ENCODE data around the gene DRGX. TPM values are rescaled to one million over a fixed set of nuclear protein-coding genes. Genes with fewer than 3 reads are reported as not detected.

The DRGX gene
- total RNA-seq, 1 donor from 2014 or later, result not detected

DNA sequence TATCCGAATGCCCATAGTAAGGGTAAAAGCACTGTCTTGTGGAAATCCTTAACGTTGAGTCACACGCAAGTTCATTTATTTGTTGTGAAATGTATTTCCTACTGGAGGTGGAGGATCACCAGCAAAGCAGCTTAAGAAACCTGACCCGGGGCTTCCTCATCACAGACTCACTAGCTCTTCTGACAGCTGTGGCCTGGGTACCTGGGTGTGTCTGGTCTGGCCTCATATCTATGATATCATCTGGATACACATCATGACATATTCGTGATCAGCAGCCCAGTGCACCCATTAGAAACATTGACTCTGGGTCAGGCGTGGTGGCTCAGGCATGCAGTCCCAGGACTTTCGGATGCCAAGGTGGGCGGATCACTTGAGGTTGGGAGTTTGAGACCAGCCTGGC lies 8.8 kb downstream of the DRGX start:
- peaks cover 45% of the 10 kb centered on the region for H3K27me3 Mint-ChIP-seq (ENCODE audit: unreplicated experiment)

DNA sequence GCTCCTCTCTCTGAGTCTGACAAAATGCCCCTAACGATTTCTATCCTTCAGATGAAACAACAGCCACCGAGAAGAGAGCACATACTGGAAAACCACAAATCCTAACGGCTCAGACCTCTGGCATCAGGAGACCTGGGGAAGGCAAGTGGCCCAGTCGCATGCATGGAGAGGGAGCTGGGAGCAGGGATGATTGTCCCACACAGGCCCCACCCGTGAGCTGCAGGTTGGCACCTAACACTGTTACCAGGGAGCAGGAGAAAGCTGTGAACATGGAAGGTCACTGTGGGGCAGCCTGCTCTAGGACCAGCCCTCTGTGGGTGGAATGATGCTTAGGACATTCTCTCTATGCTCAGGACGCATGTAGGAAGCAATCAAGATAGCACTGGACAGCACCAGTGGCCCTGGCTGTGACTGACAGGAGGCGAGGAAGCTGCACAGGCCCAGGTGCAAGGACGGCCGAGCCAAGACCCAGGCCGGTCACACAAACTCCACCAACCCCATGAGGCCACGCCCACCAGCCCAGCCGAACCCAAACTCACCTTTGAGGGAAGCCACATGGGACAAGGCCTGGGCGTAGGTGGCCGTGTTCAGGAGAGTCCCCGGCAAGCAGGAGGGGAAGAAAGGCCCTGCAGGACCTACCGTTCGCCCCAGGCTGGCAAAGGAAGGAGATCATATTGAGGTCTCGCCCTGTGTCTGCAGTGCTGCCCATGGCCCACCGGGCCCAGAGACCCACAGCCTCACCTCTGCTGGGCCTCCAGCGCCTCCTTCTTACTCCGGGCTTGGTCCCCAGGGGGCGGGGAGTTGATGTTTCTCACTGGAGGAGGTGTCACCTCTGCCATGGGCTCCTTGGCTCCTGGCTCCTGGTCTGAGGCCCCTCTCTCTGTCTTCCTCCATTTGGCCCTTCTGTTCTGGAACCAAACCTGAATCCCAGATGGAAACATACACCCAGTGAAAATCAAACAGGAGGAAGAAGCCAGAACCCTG lies 9.7 kb downstream of the DRGX start:
- Mint-ChIP-seq H3K36me3 (ENCODE audit: unreplicated experiment) (no peaks in the 10 kb centered on the region), H3K4me1 (ENCODE audit: unreplicated experiment) (no peaks in the 10 kb centered on the region), H3K27ac (ENCODE audit: unreplicated experiment) (no peak overlapping the region), H3K27me3 (ENCODE audit: unreplicated experiment) (peaks cover 39% of the 10 kb centered on the region), H3K4me3 (ENCODE audit: unreplicated experiment) (no peak overlapping the region), H3K9me3 (ENCODE audit: unreplicated experiment) (no peaks in the 10 kb centered on the region)
- DNase-seq (ENCODE audit: extremely low spot score, unreplicated experiment), result no peak
- TF ChIP-seq, protein P1, sequence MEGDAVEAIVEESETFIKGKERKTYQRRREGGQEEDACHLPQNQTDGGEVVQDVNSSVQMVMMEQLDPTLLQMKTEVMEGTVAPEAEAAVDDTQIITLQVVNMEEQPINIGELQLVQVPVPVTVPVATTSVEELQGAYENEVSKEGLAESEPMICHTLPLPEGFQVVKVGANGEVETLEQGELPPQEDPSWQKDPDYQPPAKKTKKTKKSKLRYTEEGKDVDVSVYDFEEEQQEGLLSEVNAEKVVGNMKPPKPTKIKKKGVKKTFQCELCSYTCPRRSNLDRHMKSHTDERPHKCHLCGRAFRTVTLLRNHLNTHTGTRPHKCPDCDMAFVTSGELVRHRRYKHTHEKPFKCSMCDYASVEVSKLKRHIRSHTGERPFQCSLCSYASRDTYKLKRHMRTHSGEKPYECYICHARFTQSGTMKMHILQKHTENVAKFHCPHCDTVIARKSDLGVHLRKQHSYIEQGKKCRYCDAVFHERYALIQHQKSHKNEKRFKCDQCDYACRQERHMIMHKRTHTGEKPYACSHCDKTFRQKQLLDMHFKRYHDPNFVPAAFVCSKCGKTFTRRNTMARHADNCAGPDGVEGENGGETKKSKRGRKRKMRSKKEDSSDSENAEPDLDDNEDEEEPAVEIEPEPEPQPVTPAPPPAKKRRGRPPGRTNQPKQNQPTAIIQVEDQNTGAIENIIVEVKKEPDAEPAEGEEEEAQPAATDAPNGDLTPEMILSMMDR (IDR thresholded peaks at IDR 0.05), result no peak

More for the DNA sequence above, 8.8 kb downstream of the DRGX start:
- H3K27ac Mint-ChIP-seq (ENCODE audit: unreplicated experiment), result no peak overlapping the region
- no peaks in the 10 kb centered on the region for H3K9me3 Mint-ChIP-seq (ENCODE audit: unreplicated experiment)
- TF ChIP-seq, protein P1 (IDR thresholded peaks at IDR 0.05), result no peak
- DNase-seq (ENCODE audit: extremely low spot score, unreplicated experiment), result no peak
- no peaks in the 10 kb centered on the region for H3K4me1 Mint-ChIP-seq (ENCODE audit: unreplicated experiment)
- H3K36me3 Mint-ChIP-seq (ENCODE audit: unreplicated experiment), result no peaks in the 10 kb centered on the region
- H3K4me3 Mint-ChIP-seq (ENCODE audit: unreplicated experiment), result no peak overlapping the region

DNA sequence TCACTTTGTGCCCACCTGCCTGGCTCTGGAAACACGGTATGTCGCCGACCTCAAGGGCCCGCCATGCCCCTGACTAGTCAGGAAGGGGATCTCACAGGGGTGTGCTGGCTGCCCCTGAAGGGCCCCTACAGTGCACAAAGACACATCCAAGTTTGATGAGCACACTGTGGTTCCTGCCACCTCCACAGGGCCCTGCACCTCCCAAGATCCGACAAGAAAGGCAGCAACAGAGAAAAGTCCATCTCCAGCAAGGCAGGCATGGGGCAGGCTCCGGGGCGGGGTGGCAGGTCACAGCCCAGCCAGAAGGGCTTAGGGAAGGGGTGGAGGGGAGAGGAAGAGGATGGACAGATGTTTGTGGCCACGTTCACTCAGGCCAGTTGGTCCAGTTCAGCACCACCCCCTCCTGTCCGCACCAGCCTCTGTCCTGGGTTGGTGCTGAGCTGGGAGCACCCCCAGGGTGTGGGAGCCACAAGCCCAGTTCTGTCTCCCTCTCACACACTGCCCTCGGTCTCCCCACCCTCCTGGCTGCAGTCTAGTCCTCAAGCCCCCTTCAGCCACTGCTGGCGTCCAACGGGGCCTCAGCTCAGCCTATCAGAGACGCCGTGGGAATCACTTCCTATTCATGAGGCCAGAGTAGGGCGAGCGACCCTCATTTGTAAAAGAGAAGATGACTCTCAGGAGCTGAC lies 11.5 kb downstream of the DRGX start:
- no peak for DNase-seq (ENCODE audit: extremely low spot score, unreplicated experiment)
- Mint-ChIP-seq H3K27ac (ENCODE audit: unreplicated experiment) (no peak overlapping the region), H3K4me3 (ENCODE audit: unreplicated experiment) (no peak overlapping the region), H3K36me3 (ENCODE audit: unreplicated experiment) (no peaks in the 10 kb centered on the region), H3K9me3 (ENCODE audit: unreplicated experiment) (no peaks in the 10 kb centered on the region), H3K27me3 (ENCODE audit: unreplicated experiment) (peaks cover 27% of the 10 kb centered on the region), H3K4me1 (ENCODE audit: unreplicated experiment) (no peaks in the 10 kb centered on the region)
- TF ChIP-seq, protein P1 (IDR thresholded peaks at IDR 0.05), result no peak

DNA sequence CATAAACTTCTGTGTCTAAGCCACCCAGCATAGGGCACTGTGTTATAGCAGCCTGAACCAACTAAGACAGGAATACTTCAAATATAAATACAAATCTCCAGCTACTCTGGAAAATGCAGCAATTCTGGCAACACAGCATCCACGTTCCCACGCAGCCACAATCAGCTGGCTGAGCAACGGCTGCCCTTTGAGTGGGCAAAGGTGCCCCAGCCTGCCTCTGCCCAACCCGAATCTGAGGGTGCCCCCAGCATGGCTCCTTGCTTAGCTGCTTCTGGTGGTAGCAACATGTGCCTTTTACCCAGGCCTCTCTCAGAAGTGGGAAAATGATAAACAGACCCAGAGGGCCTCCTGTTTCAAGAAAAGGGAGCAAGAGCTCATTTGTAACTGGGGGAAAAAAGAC lies 12.0 kb downstream of the DRGX start:
- H3K9me3 Mint-ChIP-seq (ENCODE audit: unreplicated experiment), result no peaks in the 10 kb centered on the region
- no peaks in the 10 kb centered on the region for H3K36me3 Mint-ChIP-seq (ENCODE audit: unreplicated experiment)
- no peak overlapping the region for H3K27ac Mint-ChIP-seq (ENCODE audit: unreplicated experiment)
- TF ChIP-seq, protein P1 (IDR thresholded peaks at IDR 0.05), result no peak
- peaks cover 21% of the 10 kb centered on the region for H3K27me3 Mint-ChIP-seq (ENCODE audit: unreplicated experiment)
- H3K4me3 Mint-ChIP-seq (ENCODE audit: unreplicated experiment), result no peak overlapping the region
- no peak for DNase-seq (ENCODE audit: extremely low spot score, unreplicated experiment)
- no peaks in the 10 kb centered on the region for H3K4me1 Mint-ChIP-seq (ENCODE audit: unreplicated experiment)

DNA sequence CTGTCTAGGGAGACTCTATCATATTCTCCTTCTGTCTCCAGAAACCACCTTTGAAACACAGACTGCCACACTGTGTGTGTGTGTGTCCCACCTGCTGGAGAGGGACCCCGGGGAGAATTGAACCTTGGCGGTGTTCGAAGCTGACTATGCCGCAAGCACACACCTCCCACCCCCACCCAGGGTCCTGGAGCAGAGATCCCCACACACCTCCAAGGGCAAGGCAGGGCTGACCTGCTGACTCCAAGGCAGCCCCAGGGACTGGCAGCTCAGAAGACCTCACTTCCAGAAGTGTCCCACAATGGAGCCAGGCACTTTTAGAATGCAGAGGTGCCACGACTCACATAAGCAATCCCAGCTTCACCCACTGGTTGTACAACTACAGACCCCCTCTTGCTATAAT lies 13.1 kb downstream of the DRGX start:
- DNase-seq (ENCODE audit: extremely low spot score, unreplicated experiment), result peak; percentile 66
- Mint-ChIP-seq H3K36me3 (ENCODE audit: unreplicated experiment) (no peaks in the 10 kb centered on the region), H3K4me3 (ENCODE audit: unreplicated experiment) (no peak overlapping the region), H3K9me3 (ENCODE audit: unreplicated experiment) (no peaks in the 10 kb centered on the region), H3K27ac (ENCODE audit: unreplicated experiment) (no peak overlapping the region), H3K27me3 (ENCODE audit: unreplicated experiment) (peaks cover 11% of the 10 kb centered on the region), H3K4me1 (ENCODE audit: unreplicated experiment) (no peaks in the 10 kb centered on the region)
- TF ChIP-seq, protein P1 (IDR thresholded peaks at IDR 0.05), result no peak
